Sigmoid colon (tissue), 4 donors: Measurements from ENCODE around the gene GP1BA.

ENCODE experiments used
- CTCF ChIP-seq, 4 experiments: fragments of 450-650 bp in 3 of 4; fragments of 200-600 bp in 1 of 4; IDR thresholded peaks; one replicate each; pipeline ENCODE4 v1.5.1; 2016 to 2019; ENCODE audit warnings: antibody characterized with exemption in 4 of 4, mild to moderate bottlenecking in 3 of 4, moderate library complexity in 2 of 4
- EP300 ChIP-seq, 4 donors: sonication (generic); formaldehyde crosslinking; IDR thresholded peaks; one replicate each; pipeline ENCODE4 v1.6.1; 2017; ENCODE audit warnings: antibody characterized with exemption in 4 of 4
- POLR2A ChIP-seq, 2 donors: fragments of 450-650 bp; IDR thresholded peaks; one replicate each; pipeline ENCODE4 v1.6.1; 2016; ENCODE audit warnings: antibody characterized with exemption in 2 of 2, mild to moderate bottlenecking in 2 of 2, moderate library complexity in 2 of 2

GRCh38 chr17:4966844-4967538 is 34.9 kb downstream of the GP1BA start:
- TF ChIP-seq POLR2A (IDR thresholded peaks at IDR 0.05) = peak; percentile 45 to 51
- no peak for TF ChIP-seq CTCF (IDR thresholded peaks at IDR 0.05)
- no peak for TF ChIP-seq EP300 (IDR thresholded peaks at IDR 0.05)
